WTC11 (cell line): ENCODE data around the gene RANBP10. TPM values are rescaled to one million over a fixed set of nuclear protein-coding genes. Genes with fewer than 3 reads are reported as not detected.
"Not testable (repeated sequence)": the region's sequence is repeated elsewhere in the genome, so short reads cannot be mapped to it uniquely, and the experiment has no call there.

Experiments used
- ATAC-seq: fragments of 200-7000 bp; cut with Tn5 transposase; 2 replicates; pipeline ENCODE4 v1.10.0; 2021; ENCODE audit warnings: mild to moderate bottlenecking, moderate library complexity
- CTCF ChIA-PET: fragments of 300-600 bp; sonication (Branson Sonifier 250); formaldehyde crosslinking; loops from one replicate; lab custom pipeline; 2021; ENCODE audit warnings: antibody characterized with exemption; lab: Charles Lee
- POLR2A ChIA-PET: fragments of 350-600 bp; sonication (Branson Sonifier 250); formaldehyde crosslinking; loops from one replicate; lab custom pipeline; 2021; ENCODE audit warnings: antibody characterized with exemption; lab: Charles Lee
- DNase-seq: peaks from one replicate; pipeline ENCODE4 v3.0.0; 2021; ENCODE audit warnings: low spot score
- H3K27ac Mint-ChIP-seq: 2 replicates; pipeline ENCODE4 v1.8.0; 2021; ENCODE audit warnings: mixed read lengths
- H3K27me3 Mint-ChIP-seq: 2 replicates; pipeline ENCODE4 v1.8.0; 2021; ENCODE audit warnings: low read depth, mild to moderate bottlenecking, moderate library complexity, mixed read lengths
- H3K36me3 Mint-ChIP-seq: 2 replicates; pipeline ENCODE4 v1.8.0; 2021; ENCODE audit warnings: mixed read lengths
- H3K4me1 Mint-ChIP-seq: 2 replicates; pipeline ENCODE4 v1.8.0; 2022; ENCODE audit warnings: mixed read lengths
- H3K4me3 Mint-ChIP-seq: 2 replicates; pipeline ENCODE4 v1.8.0; 2021; ENCODE audit warnings: mild to moderate bottlenecking, moderate library complexity, mixed read lengths
- H3K9me3 Mint-ChIP-seq: 2 replicates; pipeline ENCODE4 v1.8.0; 2021; ENCODE audit warnings: mixed read lengths
- ARID4B ChIP-seq: sonication (generic); formaldehyde crosslinking; IDR thresholded peaks from 2 replicates; pipeline ENCODE4 v1.8.0; 2023; ENCODE audit warnings: missing genetic modification reagents, mild to moderate bottlenecking, borderline replicate concordance
- CBFB ChIP-seq: sonication (generic); formaldehyde crosslinking; IDR thresholded peaks from 2 replicates; pipeline ENCODE4 v1.8.1; 2022; ENCODE audit warnings: mild to moderate bottlenecking, low read depth, missing genetic modification reagents
- CREB1 ChIP-seq: sonication (generic); formaldehyde crosslinking; IDR thresholded peaks from 2 replicates; pipeline ENCODE4 v1.8.0; 2023; ENCODE audit warnings: mild to moderate bottlenecking, missing genetic modification reagents
- ERG ChIP-seq: fragments of 250-450 bp; sonication (Bioruptor Pico); IDR thresholded peaks from 2 replicates; pipeline ENCODE4 v1.8.0; 2021; ENCODE audit warnings: mild to moderate bottlenecking
- FOXK1 ChIP-seq: sonication (generic); formaldehyde crosslinking; IDR thresholded peaks from 2 replicates; pipeline ENCODE4 v1.8.0; 2022; ENCODE audit warnings: mild to moderate bottlenecking, moderate library complexity, missing genetic modification reagents
- JUN ChIP-seq: sonication (generic); formaldehyde crosslinking; IDR thresholded peaks from 2 replicates; pipeline ENCODE4 v1.8.0; 2023; ENCODE audit warnings: mild to moderate bottlenecking, missing genetic modification reagents
- MXD4 ChIP-seq: fragments of 250-450 bp; sonication (Bioruptor Pico); IDR thresholded peaks from 2 replicates; pipeline ENCODE4 v1.8.0; 2021; ENCODE audit warnings: mild to moderate bottlenecking, moderate library complexity, borderline replicate concordance
- NFATC4 ChIP-seq: fragments of 250-450 bp; sonication (Bioruptor Pico); IDR thresholded peaks from 2 replicates; pipeline ENCODE4 v1.9.0; 2021; ENCODE audit warnings: mild to moderate bottlenecking
- NR2C2 ChIP-seq: sonication (generic); formaldehyde crosslinking; IDR thresholded peaks from 2 replicates; pipeline ENCODE4 v1.8.0; 2022; ENCODE audit warnings: mild to moderate bottlenecking, missing genetic modification reagents
- OVOL2 ChIP-seq: fragments of 250-450 bp; sonication (Bioruptor Pico); IDR thresholded peaks from 2 replicates; pipeline ENCODE4 v1.9.0; 2021; ENCODE audit warnings: mild to moderate bottlenecking, borderline replicate concordance
- SMAD4 ChIP-seq: sonication (generic); formaldehyde crosslinking; IDR thresholded peaks from 2 replicates; pipeline ENCODE4 v1.8.0; 2022; ENCODE audit warnings: mild to moderate bottlenecking, missing genetic modification reagents
- SOX15 ChIP-seq: fragments of 250-450 bp; sonication (Bioruptor Pico); IDR thresholded peaks from 2 replicates; pipeline ENCODE4 v1.9.0; 2021; ENCODE audit warnings: mild to moderate bottlenecking
- SP1 ChIP-seq: sonication (generic); formaldehyde crosslinking; conservative IDR thresholded peaks from 2 replicates; pipeline ENCODE4 v1.8.1; 2022; ENCODE audit warnings: missing genetic modification reagents
- TP53 ChIP-seq: sonication (generic); formaldehyde crosslinking; IDR thresholded peaks from 2 replicates; pipeline ENCODE4 v1.8.1; 2023; ENCODE audit warnings: mild to moderate bottlenecking, missing genetic modification reagents
- ZBTB43 ChIP-seq: sonication (generic); formaldehyde crosslinking; IDR thresholded peaks from 2 replicates; pipeline ENCODE4 v1.8.1; 2023; ENCODE audit warnings: mild to moderate bottlenecking, missing genetic modification reagents
- ZNF219 ChIP-seq: sonication (generic); formaldehyde crosslinking; IDR thresholded peaks from 2 replicates; pipeline ENCODE4 v1.8.0; 2023; ENCODE audit warnings: missing genetic modification reagents, mild to moderate bottlenecking, borderline replicate concordance
- ZNF317 ChIP-seq: sonication (generic); formaldehyde crosslinking; IDR thresholded peaks from 2 replicates; pipeline ENCODE4 v1.8.1; 2023; ENCODE audit warnings: low read depth, mild to moderate bottlenecking, moderate library complexity, missing genetic modification reagents, borderline replicate concordance
- ZSCAN18 ChIP-seq: fragments of 250-450 bp; sonication (Bioruptor Pico); IDR thresholded peaks from 2 replicates; pipeline ENCODE4 v2.1.2; 2022; ENCODE audit warnings: mild to moderate bottlenecking, moderate library complexity
- total RNA-seq: library from RNA; stranded (reverse); gene quantifications from 3 replicates; pipeline ENCODE4 v1.2.3, GENCODE V29; 2021

Gene RANBP10
- total RNA-seq, 1 experiment from 2014 or later = 14.0 TPM

GRCh38 chr16:67694611-67695010, 111.7 kb downstream of the RANBP10 start:
- DNase-seq (no peak), ATAC-seq (no peak)
- ChIA-PET POLR2A (interaction anchor here (0.6 kb wide), 2 partner anchors 18 to 25 kb away, joined by 3 to 4 read pairs; no protein-coding TSS in a partner anchor), CTCF (interaction anchor here (0.6 to 0.9 kb wide), 2 partner anchors 27 to 799 kb away, joined by 3 to 5 read pairs; no protein-coding TSS in a partner anchor)
- H3K4me1 Mint-ChIP-seq = no peaks in the 10 kb centered on the region
- no peak overlapping the region; the same call in 1 of the 2 replicates for H3K27ac Mint-ChIP-seq
- H3K36me3 Mint-ChIP-seq = peaks cover 6% of the 10 kb centered on the region; the same call in 1 of the 2 replicates
- H3K27me3 Mint-ChIP-seq = no peaks in the 10 kb centered on the region
- no peaks in the 10 kb centered on the region for H3K9me3 Mint-ChIP-seq
- TF ChIP-seq SOX15 (no peak), ZNF317 (CRISPR knock-in tag) (no peak), ZBTB43 (CRISPR knock-in tag) (no peak), ZSCAN18 (no peak), MXD4 (CRISPR knock-in tag) (no peak), ERG (CRISPR knock-in tag) (no peak), TP53 (CRISPR knock-in tag) (no peak), NFATC4 (CRISPR knock-in tag) (no peak), ZNF219 (no peak), NR2C2 (no peak), ARID4B (CRISPR knock-in tag) (no peak), OVOL2 (CRISPR knock-in tag) (no peak), SMAD4 (CRISPR knock-in tag) (no peak), CREB1 (no peak), FOXK1 (CRISPR knock-in tag) (no peak), JUN (no peak), SP1 (no peak), CBFB (CRISPR knock-in tag) (no peak)
- H3K4me3 Mint-ChIP-seq = no peak overlapping the region

GRCh38 chr16:67693517-67694285, 112.7 kb downstream of the RANBP10 start:
- H3K36me3 Mint-ChIP-seq, H3K27ac Mint-ChIP-seq, H3K27me3 Mint-ChIP-seq, ATAC-seq, H3K4me1 Mint-ChIP-seq, DNase-seq, H3K9me3 Mint-ChIP-seq, H3K4me3 Mint-ChIP-seq: not testable (repeated sequence)
- CTCF ChIA-PET = interaction anchor here (1.8 kb wide), 1 partner anchor 123 kb away, joined by 7 read pairs; no protein-coding TSS in a partner anchor
- POLR2A ChIA-PET = interaction anchor here (0.7 kb wide), 1 partner anchor 112 kb away, joined by 3 read pairs; no protein-coding TSS in a partner anchor
